Stimulated activated CD4-positive, alpha-beta T cell treated with anti-CD3 and anti-CD28 coated beads, Interleukin-2, amount 100 ng/mL, for 4 hours (primary cell): ENCODE results near the gene PRPF40B.

ENCODE experiments used
- DNase-seq: peaks from one replicate; pipeline ENCODE4 v3.0.0-alpha.2; 2020; ENCODE audit warnings: low read depth

The PRPF40B gene

DNA sequence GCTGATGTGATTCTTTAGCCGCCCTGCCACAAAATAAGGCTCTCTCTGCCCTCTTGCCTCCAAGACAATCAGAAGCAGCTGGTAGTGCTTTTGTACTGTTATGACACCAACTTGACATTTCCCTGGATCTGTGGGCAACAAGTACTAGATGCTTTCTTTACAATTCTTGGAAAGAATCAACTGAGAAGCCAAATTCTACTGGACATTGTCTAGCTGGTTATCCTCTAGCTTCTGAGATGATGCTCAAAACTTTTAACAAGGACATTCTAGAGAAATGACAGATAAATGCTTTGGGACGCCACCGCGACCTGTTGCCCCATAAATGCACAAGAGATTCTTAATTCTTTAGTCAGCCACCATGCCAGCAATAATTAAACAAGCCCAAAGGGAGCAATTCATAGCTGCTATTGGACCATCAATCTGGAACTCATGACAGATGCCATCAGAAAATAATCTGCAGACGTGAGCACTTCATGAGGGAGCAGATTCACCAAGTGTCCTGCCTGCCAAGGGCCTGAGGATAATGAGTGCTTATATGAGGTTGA, 61.0 kb downstream of the PRPF40B start:
- DNase-seq, result no peak

DNA sequence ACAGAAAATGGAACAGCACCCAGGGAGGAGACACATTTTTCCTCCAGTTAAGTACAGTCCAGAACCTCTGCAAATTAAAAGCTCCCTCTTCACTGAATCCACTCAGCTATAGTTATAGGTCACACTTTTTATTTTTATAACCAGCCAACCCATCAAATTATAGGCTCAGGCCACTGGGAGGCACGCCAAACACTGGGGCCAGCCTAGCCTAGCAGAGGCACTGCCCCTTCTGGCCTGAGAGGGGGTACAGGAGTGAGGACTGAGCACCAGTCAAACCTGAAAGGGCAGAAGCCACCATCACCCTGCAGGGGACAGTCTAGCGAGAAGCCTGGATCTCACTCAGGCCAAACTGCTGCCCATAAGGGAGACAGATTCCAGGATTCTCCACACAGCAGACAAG, 64.6 kb downstream of the PRPF40B start:
- DNase-seq, result no peak

DNA sequence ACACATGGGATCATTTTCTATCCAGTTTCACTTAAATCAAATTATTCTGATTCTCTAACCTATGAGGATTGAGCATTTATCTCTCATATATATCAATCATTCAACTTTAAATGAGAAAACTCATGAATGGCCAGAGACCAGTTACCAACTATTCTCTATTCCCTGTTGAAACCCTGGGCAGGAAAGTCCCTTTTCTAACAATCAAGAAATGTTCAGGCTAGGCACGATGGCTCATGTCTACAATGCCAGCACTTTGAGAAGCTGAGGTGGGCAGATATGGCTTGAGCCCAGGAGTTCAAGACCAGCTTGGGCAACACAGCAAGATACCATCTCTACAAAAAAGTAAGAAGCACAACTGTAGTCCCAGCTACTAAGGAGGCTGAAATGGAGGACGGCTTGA, 65.9 kb downstream of the PRPF40B start:
- no peak for DNase-seq

DNA sequence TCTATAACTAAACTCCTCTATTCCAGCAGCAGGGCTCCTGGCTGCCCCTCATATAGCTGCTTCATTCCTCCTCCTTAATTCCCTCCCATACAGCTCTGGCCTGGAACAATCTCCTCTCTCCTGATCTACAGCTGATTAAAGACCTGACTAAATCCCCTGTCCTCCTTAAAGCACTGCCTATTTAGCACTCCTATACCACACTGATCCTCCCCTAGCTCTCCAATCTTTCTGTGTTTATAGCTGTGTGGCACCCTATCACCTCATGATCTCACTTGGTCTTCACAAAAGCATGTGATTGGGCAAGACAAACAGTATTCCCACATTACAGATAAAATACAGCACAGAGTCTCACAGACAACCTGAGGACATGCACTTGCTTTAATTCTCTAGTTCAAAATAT, 66.4 kb downstream of the PRPF40B start:
- DNase-seq, result no peak

DNA sequence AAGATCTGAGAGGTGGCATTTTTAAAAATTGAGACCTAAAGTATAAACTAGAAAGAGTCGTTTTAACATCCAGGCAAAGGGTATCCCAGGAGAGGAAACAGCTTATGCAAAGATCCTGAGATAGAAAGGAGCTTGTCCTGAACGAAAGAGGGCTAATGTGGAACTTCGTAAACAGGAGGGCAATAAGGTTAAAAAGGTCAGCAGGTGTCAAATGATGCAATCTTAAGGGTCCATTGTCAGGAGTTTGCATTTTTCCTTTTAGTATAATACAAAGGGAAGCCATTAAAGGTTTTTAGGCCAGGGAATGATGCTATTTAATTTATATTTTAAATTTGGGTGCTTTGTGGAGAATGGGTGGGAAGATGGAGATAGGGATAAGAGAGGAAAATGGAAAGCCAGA, 69.5 kb downstream of the PRPF40B start:
- no peak for DNase-seq

DNA sequence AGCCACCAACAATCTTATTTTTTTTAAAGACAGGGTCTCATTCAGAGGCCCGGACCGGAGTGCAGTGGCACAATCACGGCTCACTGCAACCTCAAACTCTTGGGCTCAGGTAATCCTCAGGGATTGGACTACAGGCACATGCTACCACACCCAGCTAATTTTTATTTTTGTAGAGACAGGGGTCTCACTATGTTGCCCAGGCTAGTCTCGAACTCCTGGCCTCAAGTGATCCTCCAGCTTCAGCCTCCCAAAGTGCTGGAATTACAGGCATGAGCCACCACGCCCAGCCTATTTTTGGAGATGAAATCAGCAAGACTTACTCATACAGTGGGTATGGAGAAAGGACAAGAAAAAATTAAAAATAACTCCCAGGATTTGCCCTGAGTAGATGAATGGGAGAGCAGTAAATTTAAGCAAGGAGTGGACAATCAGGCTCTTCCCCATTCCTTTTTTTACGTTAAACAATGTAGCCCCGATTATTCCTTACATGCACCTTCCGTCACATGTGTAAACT, 70.6 kb downstream of the PRPF40B start:
- no peak for DNase-seq
